ENCODE data around the gene SORCS1. TPM values are rescaled to one million over a fixed set of nuclear protein-coding genes. Genes with fewer than 3 reads are reported as not detected.

SORCS1 gene
- total and polyA plus RNA-seq, 2 experiments from 2014 or later, result 1.1 to 4.6 TPM

DNA sequence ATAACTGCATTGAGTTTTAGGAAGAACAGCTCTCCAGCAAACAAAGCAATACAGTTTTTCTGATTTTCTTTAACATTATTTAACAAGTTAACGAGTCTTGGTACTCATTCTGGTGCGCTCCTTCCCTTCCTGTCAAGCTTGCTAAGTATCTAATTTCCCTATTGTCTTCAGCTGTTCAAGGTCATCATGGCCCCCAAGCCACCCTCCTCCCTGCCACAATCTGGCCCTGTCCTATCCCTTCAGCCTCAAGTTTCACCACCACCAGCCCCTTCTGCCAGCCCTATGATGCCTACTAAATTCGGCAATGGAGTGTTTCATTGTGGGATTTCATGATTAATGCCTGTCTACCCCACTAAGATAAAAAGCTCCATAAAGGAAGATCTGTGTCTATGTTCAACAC, 121.0 kb downstream of the SORCS1 start:
- no peaks in the 10 kb centered on the region for H3K79me2 ChIP-seq
- H3K4me1 ChIP-seq (ENCODE audit: insufficient read depth), result no peaks in the 10 kb centered on the region
- no peaks in the 10 kb centered on the region for H4K20me1 ChIP-seq (ENCODE audit: insufficient read depth, poor library complexity, severe bottlenecking)
- no peak overlapping the region for H2AFZ ChIP-seq
- H3K9me2 ChIP-seq (replicated peaks; ENCODE audit: insufficient read depth), result no peaks in the 10 kb centered on the region
- no peak for TF ChIP-seq EZH2phosphoT487 (IDR thresholded peaks at IDR 0.05; ENCODE audit: low read depth, severe bottlenecking, unreplicated experiment)
- TF ChIP-seq EZH2 (IDR thresholded peaks at IDR 0.05; ENCODE audit: borderline replicate concordance), result no peak
- TF ChIP-seq, protein P1, sequence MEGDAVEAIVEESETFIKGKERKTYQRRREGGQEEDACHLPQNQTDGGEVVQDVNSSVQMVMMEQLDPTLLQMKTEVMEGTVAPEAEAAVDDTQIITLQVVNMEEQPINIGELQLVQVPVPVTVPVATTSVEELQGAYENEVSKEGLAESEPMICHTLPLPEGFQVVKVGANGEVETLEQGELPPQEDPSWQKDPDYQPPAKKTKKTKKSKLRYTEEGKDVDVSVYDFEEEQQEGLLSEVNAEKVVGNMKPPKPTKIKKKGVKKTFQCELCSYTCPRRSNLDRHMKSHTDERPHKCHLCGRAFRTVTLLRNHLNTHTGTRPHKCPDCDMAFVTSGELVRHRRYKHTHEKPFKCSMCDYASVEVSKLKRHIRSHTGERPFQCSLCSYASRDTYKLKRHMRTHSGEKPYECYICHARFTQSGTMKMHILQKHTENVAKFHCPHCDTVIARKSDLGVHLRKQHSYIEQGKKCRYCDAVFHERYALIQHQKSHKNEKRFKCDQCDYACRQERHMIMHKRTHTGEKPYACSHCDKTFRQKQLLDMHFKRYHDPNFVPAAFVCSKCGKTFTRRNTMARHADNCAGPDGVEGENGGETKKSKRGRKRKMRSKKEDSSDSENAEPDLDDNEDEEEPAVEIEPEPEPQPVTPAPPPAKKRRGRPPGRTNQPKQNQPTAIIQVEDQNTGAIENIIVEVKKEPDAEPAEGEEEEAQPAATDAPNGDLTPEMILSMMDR (IDR thresholded peaks at IDR 0.05; ENCODE audit: poor library complexity), result no peak
- no peak overlapping the region for H3K4me2 ChIP-seq
- 86% methylated on average over 3 of the region's 3 CpGs for WGBS (ENCODE audit: low lambda C conversion rate, missing lambda C conversion rate)
- no peak overlapping the region for H3K27ac ChIP-seq
- H3K36me3 ChIP-seq (replicated peaks; ENCODE audit: insufficient read depth, low read depth), result no peaks in the 10 kb centered on the region
- no peak overlapping the region for H3K4me3 ChIP-seq
- no peaks in the 10 kb centered on the region for H3K27me3 ChIP-seq
- H3K9me3 ChIP-seq (ENCODE audit: low read depth), result no peaks in the 10 kb centered on the region
- DNase-seq (ENCODE audit: low spot score), result no peak

DNA sequence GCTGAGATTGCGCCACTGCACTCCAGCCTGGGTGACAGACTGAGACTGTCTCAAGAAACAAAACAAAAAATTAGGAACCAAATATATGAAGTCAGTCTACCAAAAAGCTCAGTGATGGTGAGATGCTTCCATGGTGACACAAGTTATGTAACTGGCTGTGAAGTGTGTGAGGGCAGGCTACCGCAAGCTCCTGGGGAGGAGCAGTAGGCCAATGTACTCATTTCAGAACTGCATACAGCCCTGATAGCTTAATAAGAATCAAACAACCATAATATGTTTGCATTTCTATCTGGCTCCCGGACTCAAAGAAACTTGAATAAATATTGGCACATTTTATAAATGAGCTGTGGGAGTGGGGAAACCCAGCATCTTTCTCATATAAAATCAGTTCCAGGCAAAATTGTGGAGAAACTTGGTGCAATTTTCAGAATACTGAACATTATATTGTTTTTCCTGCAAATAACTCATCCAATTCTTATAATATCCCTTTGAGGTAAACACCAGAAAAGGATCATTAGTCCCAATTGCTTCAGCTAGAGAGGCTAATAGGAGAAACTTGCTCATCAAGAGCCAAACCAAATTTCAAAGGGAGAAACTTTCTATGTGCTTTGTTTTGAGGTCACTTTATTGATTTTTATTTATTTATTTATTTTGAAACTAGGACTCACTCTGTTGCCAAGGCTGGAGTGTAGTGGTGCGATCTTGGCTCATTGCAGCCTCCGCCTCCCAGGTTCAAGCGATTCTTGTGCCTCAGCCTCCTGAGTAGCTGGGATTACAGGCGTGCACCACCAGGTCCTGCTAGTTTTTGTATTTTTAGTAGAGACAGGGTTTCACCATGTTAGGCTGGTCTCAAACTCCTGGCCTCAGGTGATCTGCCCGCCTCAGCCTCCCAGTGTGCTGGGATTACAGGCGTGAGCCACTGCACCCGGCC, 127.0 kb downstream of the SORCS1 start:
- Histone ChIP-seq H2AFZ (no peak overlapping the region), H3K4me2 (no peak overlapping the region), H3K4me3 (no peak overlapping the region), H3K4me1 (ENCODE audit: insufficient read depth) (no peaks in the 10 kb centered on the region), H3K27me3 (no peaks in the 10 kb centered on the region), H4K20me1 (ENCODE audit: insufficient read depth, poor library complexity, severe bottlenecking) (no peaks in the 10 kb centered on the region), H3K36me3 (replicated peaks; ENCODE audit: insufficient read depth, low read depth) (no peaks in the 10 kb centered on the region), H3K27ac (no peak overlapping the region), H3K9me2 (replicated peaks; ENCODE audit: insufficient read depth) (no peaks in the 10 kb centered on the region), H3K9me3 (ENCODE audit: low read depth) (no peaks in the 10 kb centered on the region), H3K79me2 (no peaks in the 10 kb centered on the region)
- no peak for DNase-seq (ENCODE audit: low spot score)
- 91% methylated on average over 10 of the region's 10 CpGs for WGBS (ENCODE audit: low lambda C conversion rate, missing lambda C conversion rate)
- no peak for TF ChIP-seq EZH2phosphoT487 (IDR thresholded peaks at IDR 0.05; ENCODE audit: low read depth, severe bottlenecking, unreplicated experiment)
- TF ChIP-seq EZH2 (IDR thresholded peaks at IDR 0.05; ENCODE audit: borderline replicate concordance), result no peak
- TF ChIP-seq, protein P1 (IDR thresholded peaks at IDR 0.05; ENCODE audit: poor library complexity), result no peak

DNA sequence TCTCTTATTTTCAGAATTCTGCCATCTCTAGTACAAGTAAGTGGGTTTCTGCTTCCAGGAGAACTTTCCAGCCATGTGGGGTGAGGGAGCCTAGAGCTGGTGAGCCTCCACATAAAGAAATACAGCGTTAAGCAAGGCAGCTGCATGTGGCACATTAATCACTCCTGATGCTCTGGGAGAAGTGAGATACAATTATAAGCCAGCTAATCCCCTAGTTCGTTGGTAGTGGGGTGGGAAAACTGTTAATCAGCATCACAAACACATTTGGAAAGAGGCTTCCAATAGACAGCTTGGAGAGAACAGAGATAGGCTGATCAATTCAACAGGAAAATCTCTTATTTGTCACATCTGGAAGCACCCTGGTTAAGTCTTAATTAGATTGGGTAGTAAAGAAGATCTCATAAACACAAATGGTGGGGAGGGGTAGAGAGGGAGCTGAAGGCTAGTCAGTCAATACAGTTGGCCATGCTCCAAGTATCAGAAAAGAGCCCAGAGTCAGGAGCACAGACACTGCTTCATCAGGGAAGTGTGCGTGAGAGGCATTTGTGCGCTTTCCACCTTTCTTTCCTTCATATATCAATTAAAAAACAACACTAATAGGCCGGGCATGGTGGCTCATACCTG, 130.6 kb downstream of the SORCS1 start:
- H4K20me1 ChIP-seq (ENCODE audit: insufficient read depth, poor library complexity, severe bottlenecking), result no peaks in the 10 kb centered on the region
- no peak overlapping the region for H2AFZ ChIP-seq
- H3K4me2 ChIP-seq, result no peak overlapping the region
- no peaks in the 10 kb centered on the region for H3K79me2 ChIP-seq
- no peaks in the 10 kb centered on the region for H3K4me1 ChIP-seq (ENCODE audit: insufficient read depth)
- H3K9me3 ChIP-seq (ENCODE audit: low read depth), result no peaks in the 10 kb centered on the region
- no peaks in the 10 kb centered on the region for H3K36me3 ChIP-seq (replicated peaks; ENCODE audit: insufficient read depth, low read depth)
- no peaks in the 10 kb centered on the region for H3K27me3 ChIP-seq
- WGBS (ENCODE audit: low lambda C conversion rate, missing lambda C conversion rate), result 73% methylated on average over 5 of the region's 5 CpGs
- no peak overlapping the region for H3K27ac ChIP-seq
- TF ChIP-seq EZH2 (IDR thresholded peaks at IDR 0.05; ENCODE audit: borderline replicate concordance), result no peak
- TF ChIP-seq, protein P1 (IDR thresholded peaks at IDR 0.05; ENCODE audit: poor library complexity), result no peak
- no peaks in the 10 kb centered on the region for H3K9me2 ChIP-seq (replicated peaks; ENCODE audit: insufficient read depth)
- DNase-seq (ENCODE audit: low spot score), result no peak
- no peak overlapping the region for H3K4me3 ChIP-seq
